Naive thymus-derived CD4-positive, alpha-beta T cell (primary cell): Measurements from ENCODE around the gene HOXB5. TPM values are rescaled to one million over a fixed set of nuclear protein-coding genes. Genes with fewer than 3 reads are reported as not detected.
A peak's percentile ranks its signal among the peaks of the same experiment; 100 is the strongest.

Experiments
- ATAC-seq: fragments of 150-1000 bp; cut with Tn5 transposase; 2 replicates; pipeline ENCODE4 v1.10.0; 2021; ENCODE audit warnings: mild to moderate bottlenecking, moderate library complexity
- CTCF ChIA-PET: fragments of 350-600 bp; sonication (Branson Sonifier 250); formaldehyde crosslinking; loops from one replicate; lab custom pipeline; 2021; ENCODE audit warnings: antibody characterized with exemption; lab: Charles Lee
- POLR2A ChIA-PET: fragments of 350-600 bp; sonication (Branson Sonifier 250); formaldehyde crosslinking; loops from one replicate; lab custom pipeline; 2021; ENCODE audit warnings: antibody characterized with exemption, inconsistent platforms; lab: Charles Lee
- DNase-seq, 9 donors: peaks; one replicate each; pipeline versions ENCODE4 v3.0.0 to v3.0.0-alpha.2; 2020 to 2022; ENCODE audit warnings: mixed read lengths in 1 of 9
- H3K27ac ChIP-seq: one replicate; pipeline ENCODE4 v1.7.0; 2013; ENCODE audit warnings: mild to moderate bottlenecking, low read depth, low read length, moderate library complexity
- H3K27me3 ChIP-seq, 2 donors: one replicate each; pipeline ENCODE4 v1.7.0; 2013; ENCODE audit warnings: low read length in 2 of 2, mild to moderate bottlenecking in 2 of 2, moderate library complexity in 2 of 2; ENCODE audit not compliant: control insufficient read depth in 2 of 2, insufficient read depth in 2 of 2
- H3K36me3 ChIP-seq, 3 experiments: 1 replicate in 2 of 3; 2 replicates in 1 of 3; pipeline ENCODE4 v1.7.0; 2013; ENCODE audit warnings: low read length in 3 of 3, mild to moderate bottlenecking in 3 of 3, moderate library complexity in 1 of 3; ENCODE audit not compliant: insufficient read depth in 3 of 3, control insufficient read depth in 2 of 3
- H3K4me1 ChIP-seq, 2 donors: one replicate each; pipeline ENCODE4 v1.7.0; 2013; ENCODE audit warnings: low read length in 2 of 2, mild to moderate bottlenecking in 2 of 2, moderate library complexity in 1 of 2; ENCODE audit not compliant: control insufficient read depth in 2 of 2, insufficient read depth in 2 of 2
- H3K4me3 ChIP-seq: 2 replicates; pipeline ENCODE4 v1.7.0; 2013; ENCODE audit warnings: mild to moderate bottlenecking, low read length
- H3K9me3 ChIP-seq, 3 experiments: 1 replicate in 2 of 3; 2 replicates in 1 of 3; pipeline ENCODE4 v1.7.0; 2013; ENCODE audit warnings: low read length in 3 of 3; ENCODE audit not compliant: control insufficient read depth in 2 of 3
- H3K27ac Mint-ChIP-seq, 9 donors: one replicate each; pipeline ENCODE4 v1.8.0; 2020 to 2022; ENCODE audit warnings: mixed read lengths in 9 of 9, mild to moderate bottlenecking in 8 of 9, moderate library complexity in 5 of 9, inconsistent platforms in 2 of 9
- H3K27me3 Mint-ChIP-seq, 5 donors: one replicate each; pipeline ENCODE4 v1.8.0; 2021 to 2022; ENCODE audit warnings: mixed read lengths in 5 of 5, mild to moderate bottlenecking in 1 of 5
- H3K36me3 Mint-ChIP-seq, 5 donors: one replicate each; pipeline ENCODE4 v1.8.0; 2020 to 2022; ENCODE audit warnings: mixed read lengths in 5 of 5, mild to moderate bottlenecking in 3 of 5, inconsistent platforms in 1 of 5
- H3K4me1 Mint-ChIP-seq, 7 donors: one replicate each; pipeline ENCODE4 v1.8.0; 2020 to 2022; ENCODE audit warnings: mixed read lengths in 7 of 7, mild to moderate bottlenecking in 3 of 7, inconsistent platforms in 1 of 7
- H3K4me3 Mint-ChIP-seq, 10 donors: one replicate each; pipeline ENCODE4 v1.8.0; 2020 to 2022; ENCODE audit warnings: mild to moderate bottlenecking in 10 of 10, mixed read lengths in 10 of 10, moderate library complexity in 6 of 10, inconsistent platforms in 2 of 10
- H3K9me3 Mint-ChIP-seq, 11 donors: one replicate each; pipeline ENCODE4 v1.8.0; 2020 to 2022; ENCODE audit warnings: mixed read lengths in 11 of 11, mild to moderate bottlenecking in 4 of 11, inconsistent platforms in 1 of 11, moderate library complexity in 1 of 11
- intact Hi-C, 2 donors: fragments of 100-400 bp; cut with micrococcal nuclease; formaldehyde crosslinking; loops; one replicate each; pipeline ENCODE4 v1.15.1; 2023
- polyA plus RNA-seq, 2 donors: library from polyadenylated mRNA; unstranded; fragments of 300-500 nt; fragmentation: Illumina TruSeq; gene quantifications; one replicate each; pipeline ENCODE4 v1.2.3, GENCODE V29; 2021
- total RNA-seq, 6 experiments: library from RNA in 5 of 6; stranded (reverse) in 5 of 6; gene quantifications; 1 replicate in 5 of 6; 2 replicates in 1 of 6; pipeline ENCODE4 v1.2.3 and lab custom pipeline; 2021 to 2026

The HOXB5 gene
- total and polyA plus RNA-seq, 7 experiments from 2014 or later = not detected

GRCh38 chr17:48639982-48640857 is 46.6 kb upstream of the HOXB5 start:
- DNase-seq (no peak), ATAC-seq (no peak)
- H3K27me3 Mint-ChIP-seq = peaks cover 84 to 100% (median 94%) of the 10 kb centered on the region in 5 donors
- intact Hi-C loops = loop anchor here in 1 of 2 donors (5.0 kb wide), 1 partner anchor 87 kb away; the partner anchor contains the start of gene HOXB13
- ChIA-PET POLR2A (no interaction called here), CTCF (no interaction called here)
- H3K36me3 Mint-ChIP-seq = no peaks in the 10 kb centered on the region
- Histone ChIP-seq H3K4me1 (peaks cover 0 to 6% of the 10 kb centered on the region in 2 donors), H3K27me3 (peaks cover 4 to 48% of the 10 kb centered on the region in 2 donors), H3K9me3 (no peaks in the 10 kb centered on the region), H3K36me3 (no peaks in the 10 kb centered on the region), H3K27ac (no peak overlapping the region), H3K4me3 (no peak overlapping the region)
- H3K27ac Mint-ChIP-seq = no peak overlapping the region
- peaks cover 11 to 22% (median 16%) of the 10 kb centered on the region in 7 donors for H3K4me1 Mint-ChIP-seq
- H3K9me3 Mint-ChIP-seq = peaks cover 0 to 3% (median 0%) of the 10 kb centered on the region in 11 donors
- H3K4me3 Mint-ChIP-seq = no peak overlapping the region

DNA sequence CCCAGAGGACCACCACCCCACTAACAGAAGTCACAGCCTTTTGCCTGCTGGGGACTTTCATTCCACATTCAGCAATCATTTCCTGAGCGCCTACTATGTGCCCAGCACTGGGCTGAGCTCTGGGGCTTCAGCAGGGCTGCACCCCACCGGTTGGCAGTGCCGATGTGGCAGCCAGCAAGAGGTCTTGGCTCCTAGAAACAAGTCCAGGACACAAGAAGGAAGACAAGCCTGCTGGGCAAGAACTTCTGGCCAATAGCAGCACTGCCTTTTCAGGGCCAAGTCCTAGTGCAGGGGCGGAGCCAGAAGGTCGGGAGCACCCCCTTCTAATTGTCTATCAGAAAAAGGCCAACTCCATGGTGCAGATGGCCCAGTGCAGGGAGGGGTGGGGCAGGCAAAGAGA is 45.6 kb upstream of the HOXB5 start:
- H3K9me3 Mint-ChIP-seq = peaks cover 0 to 3% (median 0%) of the 10 kb centered on the region in 11 donors
- ATAC-seq (no peak), DNase-seq (no peak)
- Histone ChIP-seq H3K36me3 (no peaks in the 10 kb centered on the region), H3K9me3 (no peaks in the 10 kb centered on the region), H3K4me3 (no peak overlapping the region), H3K27me3 (peaks cover 12 to 49% of the 10 kb centered on the region in 2 donors), H3K4me1 (peaks cover 0 to 6% of the 10 kb centered on the region in 2 donors), H3K27ac (no peak overlapping the region)
- H3K36me3 Mint-ChIP-seq = no peaks in the 10 kb centered on the region
- no peak overlapping the region for H3K27ac Mint-ChIP-seq
- POLR2A ChIA-PET = no interaction called here
- intact Hi-C loops = no loop called here
- peaks cover 84 to 100% (median 92%) of the 10 kb centered on the region in 5 donors for H3K27me3 Mint-ChIP-seq
- no peak overlapping the region for H3K4me3 Mint-ChIP-seq
- peaks cover 11 to 22% (median 16%) of the 10 kb centered on the region in 7 donors for H3K4me1 Mint-ChIP-seq
- CTCF ChIA-PET = no interaction called here

- peaks cover 0 to 5% (median 0%) of the 10 kb centered on the region in 11 donors for H3K9me3 Mint-ChIP-seq
- ChIA-PET CTCF (interaction anchor here (0.5 to 1.5 kb wide), 2 partner anchors 15 to 72 kb away, joined by 5 to 7 read pairs; no protein-coding TSS in a partner anchor), POLR2A (interaction anchor here (1.3 kb wide), 1 partner anchor 18 kb away, joined by 3 read pairs; no protein-coding TSS in a partner anchor)
- H3K4me1 Mint-ChIP-seq = peaks cover 13 to 26% (median 19%) of the 10 kb centered on the region in 7 donors
- H3K4me3 Mint-ChIP-seq = peak overlapping the region in 2 of 10 donors; percentile 23 to 57
- H3K27me3 Mint-ChIP-seq = peaks cover 80 to 98% (median 92%) of the 10 kb centered on the region in 5 donors
- intact Hi-C loops = no loop called here
- H3K9me3 ChIP-seq = no peaks in the 10 kb centered on the region
- no peak overlapping the region for H3K27ac Mint-ChIP-seq
- no peaks in the 10 kb centered on the region for H3K36me3 ChIP-seq
- no peak for DNase-seq
- peaks cover 0 to 12% of the 10 kb centered on the region in 2 donors for H3K4me1 ChIP-seq
- no peak overlapping the region for H3K4me3 ChIP-seq
- ATAC-seq = no peak
- H3K36me3 Mint-ChIP-seq = peaks cover 0 to 4% (median 0%) of the 10 kb centered on the region in 5 donors
- H3K27me3 ChIP-seq = peaks cover 12 to 45% of the 10 kb centered on the region in 2 donors
- H3K27ac ChIP-seq = no peak overlapping the region
Observed at GRCh38 chr17:48637323-48638260, 44.0 kb upstream of the HOXB5 start.

GRCh38 chr17:48636177-48637018 is 42.8 kb upstream of the HOXB5 start:
- H3K27ac ChIP-seq = no peak overlapping the region
- Mint-ChIP-seq H3K27me3 (peaks cover 74 to 98% (median 88%) of the 10 kb centered on the region in 5 donors), H3K4me3 (peak overlapping the region in 7 of 10 donors; percentile 2 to 61 (median 54)), H3K9me3 (peaks cover 0 to 4% (median 0%) of the 10 kb centered on the region in 11 donors), H3K4me1 (peaks cover 9 to 19% (median 17%) of the 10 kb centered on the region in 7 donors), H3K27ac (peak overlapping the region in 1 of 9 donors; percentile 25), H3K36me3 (peaks cover 0 to 4% (median 0%) of the 10 kb centered on the region in 5 donors)
- peaks cover 18 to 40% of the 10 kb centered on the region in 2 donors for H3K27me3 ChIP-seq
- DNase-seq (peak in 6 of 9 donors; percentile 29 to 73 (median 48)), ATAC-seq (peak; percentile 84)
- ChIA-PET POLR2A (interaction anchor here (1.3 kb wide), 1 partner anchor 19 kb away, joined by 3 read pairs; no protein-coding TSS in a partner anchor), CTCF (interaction anchor here (0.5 to 1.5 kb wide), 4 partner anchors 13 to 345 kb away, joined by 3 to 7 read pairs (median 4); no protein-coding TSS in a partner anchor)
- peaks cover 0 to 6% of the 10 kb centered on the region in 2 donors for H3K4me1 ChIP-seq
- H3K36me3 ChIP-seq = no peaks in the 10 kb centered on the region
- H3K4me3 ChIP-seq = no peak overlapping the region
- intact Hi-C loops = no loop called here
- H3K9me3 ChIP-seq = no peaks in the 10 kb centered on the region

DNA sequence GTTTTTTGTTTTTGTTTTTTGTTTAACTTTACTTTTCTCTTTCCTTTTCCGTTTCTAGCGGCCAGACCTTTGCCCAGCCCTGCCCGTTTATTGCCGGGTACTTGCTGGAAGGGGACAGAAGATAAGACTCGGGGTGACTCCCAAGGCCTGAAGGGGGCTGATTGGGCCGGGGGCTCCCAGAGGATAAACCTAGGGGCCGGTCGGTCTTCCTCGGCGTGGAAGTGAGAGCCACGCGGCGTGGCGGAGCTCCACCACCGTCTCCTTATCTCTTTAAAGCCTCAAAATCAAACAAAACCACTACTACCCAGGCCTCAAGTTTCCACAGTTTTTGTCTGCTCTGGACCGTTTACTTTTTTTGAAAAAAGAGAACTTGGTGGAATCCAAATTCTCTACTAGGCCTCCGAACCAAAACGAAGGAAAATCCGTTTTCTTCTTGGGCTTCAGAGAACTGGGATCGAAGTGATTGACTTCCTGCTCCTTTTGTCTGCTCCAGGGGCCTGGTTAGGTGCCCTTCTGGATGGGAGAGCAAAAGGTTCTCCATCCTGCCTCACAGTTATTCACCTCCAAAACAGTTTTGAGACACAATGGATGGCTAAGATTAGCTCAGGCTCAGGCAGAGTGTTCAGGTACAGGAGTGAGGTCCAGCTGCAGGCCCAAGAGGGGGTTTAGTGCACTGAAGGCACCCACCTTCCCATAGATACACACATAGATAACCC is 41.1 kb upstream of the HOXB5 start:
- H3K4me1 ChIP-seq = peaks cover 0 to 6% of the 10 kb centered on the region in 2 donors
- intact Hi-C loops = no loop called here
- DNase-seq (no peak), ATAC-seq (no peak)
- Mint-ChIP-seq H3K4me3 (peak overlapping the region in 7 of 10 donors; percentile 16 to 77 (median 52)), H3K4me1 (peaks cover 6 to 16% (median 14%) of the 10 kb centered on the region in 7 donors), H3K27me3 (peaks cover 78 to 98% (median 89%) of the 10 kb centered on the region in 5 donors), H3K27ac (peak overlapping the region in 1 of 9 donors; percentile 48), H3K9me3 (peaks cover 0 to 6% (median 0%) of the 10 kb centered on the region in 11 donors), H3K36me3 (peaks cover 0 to 4% (median 0%) of the 10 kb centered on the region in 5 donors)
- no peaks in the 10 kb centered on the region for H3K9me3 ChIP-seq
- ChIA-PET POLR2A (no interaction called here), CTCF (no interaction called here)
- H3K27me3 ChIP-seq = peaks cover 18 to 41% of the 10 kb centered on the region in 2 donors
- no peak overlapping the region for H3K27ac ChIP-seq
- H3K36me3 ChIP-seq = no peaks in the 10 kb centered on the region
- no peak overlapping the region for H3K4me3 ChIP-seq
